Uterus (tissue), 4 donors: Measurements from ENCODE around the gene PLEKHG7. TPM values are rescaled to one million over a fixed set of nuclear protein-coding genes. Genes with fewer than 3 reads are reported as not detected.

Experiments used
- DNase-seq, 2 donors: peaks; one replicate each; pipeline ENCODE4 v3.0.0-alpha.2; 2019 to 2020
- H3K27ac ChIP-seq, 2 donors: fragments of 200-600 bp; sonication (generic); 1 replicate in 1 of 2; 2 replicates in 1 of 2; pipeline ENCODE4 v1.5.1; 2016 to 2018
- H3K27me3 ChIP-seq, 2 donors: fragments of 200-600 bp; sonication (generic); one replicate each; pipeline ENCODE4 v1.5.1; 2018 to 2019; ENCODE audit warnings: control low read depth in 1 of 2
- H3K36me3 ChIP-seq, 2 donors: fragments of 200-600 bp; sonication (generic); one replicate each; pipeline ENCODE4 v1.5.1; 2019; ENCODE audit warnings: control low read depth in 1 of 2
- H3K4me1 ChIP-seq, 2 donors: fragments of 200-600 bp; sonication (generic); one replicate each; pipeline ENCODE4 v1.5.1; 2018 to 2019; ENCODE audit warnings: control low read depth in 1 of 2
- H3K4me3 ChIP-seq, 2 donors: fragments of 200-600 bp; sonication (generic); 1 replicate in 1 of 2; 2 replicates in 1 of 2; pipeline ENCODE4 v1.5.1; 2018 to 2019; ENCODE audit warnings: mild to moderate bottlenecking in 1 of 2
- H3K9me3 ChIP-seq, 2 donors: fragments of 200-600 bp; sonication (generic); one replicate each; pipeline ENCODE4 v1.5.1; 2019; ENCODE audit warnings: control low read depth in 1 of 2
- POLR2A ChIP-seq, 2 donors: fragments of 450-650 bp; IDR thresholded peaks; one replicate each; pipeline ENCODE4 v1.6.1; 2016; ENCODE audit warnings: antibody characterized with exemption in 2 of 2, mild to moderate bottlenecking in 1 of 2, moderate library complexity in 1 of 2
- intact Hi-C: fragments of 100-400 bp; cut with DNase I; formaldehyde crosslinking; loops from one replicate; pipeline ENCODE4 v1.15.1; 2023; ENCODE audit warnings: low total_unique reads
- total RNA-seq, 4 donors: library from RNA; depleted of rRNA in 3 of 4; stranded (reverse); fragments of >200 nt in 3 of 4; gene quantifications; one replicate each; pipeline versions ENCODE4 v1.1.0 to v1.2.4, GENCODE V29; 2014 to 2023
- TF ChIP-seq, protein P1 (sequence below), 4 experiments: fragments of 200-600 bp in 2 of 4; fragments of 450-650 bp in 2 of 4; sonication (generic) in 2 of 4; IDR thresholded peaks; one replicate each; pipeline ENCODE4 v1.5.1; 2016 to 2019; ENCODE audit warnings: antibody characterized with exemption in 4 of 4, mild to moderate bottlenecking in 2 of 4, moderate library complexity in 1 of 4
- donor health status: DM: yes; HTN: yes; CAD: no.

The PLEKHG7 gene
- total RNA-seq, 4 donors from 2014 or later = 0.26 to 1.5 TPM; not detected in 2

DNA sequence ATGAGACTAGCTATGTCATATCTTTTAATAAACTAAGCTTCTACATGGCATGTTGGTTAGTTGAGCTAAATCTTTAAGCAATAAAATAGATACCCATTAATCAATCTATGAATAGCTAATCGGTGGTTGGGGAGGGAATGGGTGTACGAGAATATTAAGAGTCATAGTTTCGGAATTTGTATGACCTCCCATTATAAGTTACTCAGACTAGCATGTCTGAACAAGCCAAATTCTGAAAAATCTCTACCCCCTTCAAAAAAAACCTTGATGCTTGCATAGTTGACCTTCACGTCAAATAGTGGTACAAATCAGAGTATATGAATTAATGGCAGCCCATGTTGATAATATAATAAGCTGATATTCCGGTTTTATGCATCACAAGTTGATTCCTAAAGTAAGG lies 60.0 kb downstream of the PLEKHG7 start:
- intact Hi-C loops = no loop called here
- Histone ChIP-seq H3K36me3 (no peaks in the 10 kb centered on the region), H3K4me1 (no peaks in the 10 kb centered on the region)

GRCh38 chr12:92764831-92765230 lies 62.0 kb downstream of the PLEKHG7 start:
- TF ChIP-seq, protein P1, sequence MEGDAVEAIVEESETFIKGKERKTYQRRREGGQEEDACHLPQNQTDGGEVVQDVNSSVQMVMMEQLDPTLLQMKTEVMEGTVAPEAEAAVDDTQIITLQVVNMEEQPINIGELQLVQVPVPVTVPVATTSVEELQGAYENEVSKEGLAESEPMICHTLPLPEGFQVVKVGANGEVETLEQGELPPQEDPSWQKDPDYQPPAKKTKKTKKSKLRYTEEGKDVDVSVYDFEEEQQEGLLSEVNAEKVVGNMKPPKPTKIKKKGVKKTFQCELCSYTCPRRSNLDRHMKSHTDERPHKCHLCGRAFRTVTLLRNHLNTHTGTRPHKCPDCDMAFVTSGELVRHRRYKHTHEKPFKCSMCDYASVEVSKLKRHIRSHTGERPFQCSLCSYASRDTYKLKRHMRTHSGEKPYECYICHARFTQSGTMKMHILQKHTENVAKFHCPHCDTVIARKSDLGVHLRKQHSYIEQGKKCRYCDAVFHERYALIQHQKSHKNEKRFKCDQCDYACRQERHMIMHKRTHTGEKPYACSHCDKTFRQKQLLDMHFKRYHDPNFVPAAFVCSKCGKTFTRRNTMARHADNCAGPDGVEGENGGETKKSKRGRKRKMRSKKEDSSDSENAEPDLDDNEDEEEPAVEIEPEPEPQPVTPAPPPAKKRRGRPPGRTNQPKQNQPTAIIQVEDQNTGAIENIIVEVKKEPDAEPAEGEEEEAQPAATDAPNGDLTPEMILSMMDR (IDR thresholded peaks at IDR 0.05) = no peak
- no peak for TF ChIP-seq POLR2A (IDR thresholded peaks at IDR 0.05)
- intact Hi-C loops = no loop called here
- no peak overlapping the region for H3K4me3 ChIP-seq
- no peaks in the 10 kb centered on the region for H3K36me3 ChIP-seq
- H3K27ac ChIP-seq = no peak overlapping the region
- no peak for DNase-seq
- no peaks in the 10 kb centered on the region for H3K27me3 ChIP-seq
- no peaks in the 10 kb centered on the region for H3K9me3 ChIP-seq
- no peaks in the 10 kb centered on the region for H3K4me1 ChIP-seq

More for the DNA sequence above, 60.0 kb downstream of the PLEKHG7 start:
- TF ChIP-seq, protein P1 (IDR thresholded peaks at IDR 0.05) = no peak
- no peak for TF ChIP-seq POLR2A (IDR thresholded peaks at IDR 0.05)
- H3K27ac ChIP-seq = no peak overlapping the region
- DNase-seq = no peak
- no peak overlapping the region for H3K4me3 ChIP-seq
- H3K27me3 ChIP-seq = no peaks in the 10 kb centered on the region
- no peaks in the 10 kb centered on the region for H3K9me3 ChIP-seq

- no peaks in the 10 kb centered on the region for H3K36me3 ChIP-seq
- no peaks in the 10 kb centered on the region for H3K27me3 ChIP-seq
- no peak overlapping the region for H3K4me3 ChIP-seq
- TF ChIP-seq, protein P1 (IDR thresholded peaks at IDR 0.05) = no peak
- TF ChIP-seq POLR2A (IDR thresholded peaks at IDR 0.05) = no peak
- no peaks in the 10 kb centered on the region for H3K9me3 ChIP-seq
- intact Hi-C loops = no loop called here
- DNase-seq = no peak
- no peaks in the 10 kb centered on the region for H3K4me1 ChIP-seq
- H3K27ac ChIP-seq = no peak overlapping the region
Measured at GRCh38 chr12:92765871-92766270, 63.1 kb downstream of the PLEKHG7 start.

DNA sequence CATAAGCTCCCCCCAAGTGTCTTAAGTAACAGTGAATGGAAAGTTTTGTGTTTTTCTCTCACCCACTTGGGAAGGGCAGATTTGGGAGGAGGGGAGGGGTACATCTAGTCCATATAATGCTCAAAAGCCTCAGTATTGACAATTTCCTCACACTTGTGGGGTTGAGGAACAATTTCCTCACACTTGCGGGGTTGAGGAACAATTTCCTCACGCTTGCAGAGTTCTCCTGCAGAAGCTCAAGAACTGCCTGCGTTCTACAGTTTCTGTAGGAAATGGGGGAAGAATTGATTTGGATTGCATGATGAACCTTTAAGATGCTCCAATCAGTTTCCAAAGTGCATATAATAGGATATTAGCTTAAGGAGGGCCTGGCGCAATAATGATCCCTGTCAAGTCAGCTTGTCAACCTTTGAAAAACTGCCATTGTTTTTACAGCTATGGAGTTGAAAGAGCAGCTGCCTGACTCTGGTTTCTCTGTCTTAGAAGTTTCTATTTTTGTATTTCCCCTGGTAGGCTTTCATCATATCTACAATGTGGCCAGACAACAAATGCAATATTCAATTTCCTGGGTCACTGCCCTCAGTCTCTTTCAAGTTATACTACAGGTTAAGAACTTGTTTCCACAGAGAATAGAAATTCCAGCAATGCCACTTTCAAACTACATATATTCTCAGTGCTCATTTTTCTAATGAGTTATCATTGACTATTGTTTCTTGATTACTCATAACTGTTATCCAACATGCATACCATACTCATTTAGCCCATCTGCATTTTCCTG lies 66.5 kb downstream of the PLEKHG7 start:
- DNase-seq = no peak
- H3K9me3 ChIP-seq = no peaks in the 10 kb centered on the region
- TF ChIP-seq POLR2A (IDR thresholded peaks at IDR 0.05) = no peak
- TF ChIP-seq, protein P1 (IDR thresholded peaks at IDR 0.05) = no peak
- no peak overlapping the region for H3K4me3 ChIP-seq
- no peaks in the 10 kb centered on the region for H3K4me1 ChIP-seq
- H3K27ac ChIP-seq = no peak overlapping the region
- no peaks in the 10 kb centered on the region for H3K27me3 ChIP-seq
- no peaks in the 10 kb centered on the region for H3K36me3 ChIP-seq
- intact Hi-C loops = no loop called here

DNA sequence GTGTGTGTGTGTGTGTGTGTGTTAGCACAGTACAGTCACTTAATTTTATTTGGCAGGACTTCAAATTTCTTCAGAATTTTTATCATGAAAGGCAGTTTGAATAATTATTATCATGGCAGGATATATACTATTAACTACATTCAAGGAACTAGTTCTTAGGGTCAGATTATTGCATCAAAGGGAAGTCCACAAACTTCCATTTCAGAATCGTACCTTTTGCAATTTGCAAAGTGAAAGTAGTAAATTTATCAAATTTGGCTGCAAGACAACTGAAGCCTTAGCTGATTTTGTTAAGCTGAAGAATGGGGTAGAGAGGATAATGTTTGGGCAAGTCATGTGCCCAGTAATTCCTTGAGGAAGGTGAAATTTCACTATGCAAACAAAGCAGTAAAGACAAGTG lies 68.2 kb downstream of the PLEKHG7 start:
- H3K4me3 ChIP-seq = no peak overlapping the region
- no peaks in the 10 kb centered on the region for H3K36me3 ChIP-seq
- intact Hi-C loops = no loop called here
- no peak for TF ChIP-seq POLR2A (IDR thresholded peaks at IDR 0.05)
- TF ChIP-seq, protein P1 (IDR thresholded peaks at IDR 0.05) = no peak
- no peaks in the 10 kb centered on the region for H3K27me3 ChIP-seq
- H3K9me3 ChIP-seq = no peaks in the 10 kb centered on the region
- no peak overlapping the region for H3K27ac ChIP-seq
- DNase-seq = no peak
- no peaks in the 10 kb centered on the region for H3K4me1 ChIP-seq
